ENCODE data around the gene JAK3.

DNA sequence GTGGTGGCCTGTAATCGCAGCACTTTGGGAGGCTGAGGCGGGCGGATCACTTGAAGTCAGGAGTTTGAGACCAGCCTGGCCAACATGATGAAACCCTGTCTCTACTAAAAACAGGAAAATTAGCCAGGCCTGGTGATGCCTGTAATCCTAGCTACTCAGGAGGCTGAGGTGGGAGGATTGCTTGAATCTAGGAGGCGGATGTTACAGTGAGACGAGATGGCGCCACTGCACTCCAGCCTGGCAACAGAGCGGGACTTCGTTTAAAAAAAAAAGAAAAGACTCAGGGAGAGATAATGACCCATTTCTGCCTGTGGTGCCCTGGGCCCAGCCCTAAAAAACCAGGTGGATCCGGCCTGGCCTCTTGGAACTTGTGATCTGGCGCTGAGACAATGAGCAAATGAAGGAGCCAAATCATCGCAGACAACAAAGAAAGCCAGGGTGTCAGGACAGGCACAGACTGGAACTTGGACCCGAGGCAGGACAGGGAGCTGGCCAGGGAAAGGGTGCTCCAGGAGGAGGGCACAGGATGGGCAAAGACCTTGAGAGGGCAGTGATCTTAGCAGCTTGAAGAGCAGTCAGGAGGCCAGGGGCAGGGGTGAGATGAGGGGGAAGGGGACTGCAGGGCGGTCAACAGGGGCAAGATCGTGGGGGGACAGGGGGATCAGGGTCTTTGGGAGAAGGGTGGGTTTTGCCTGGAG, 962 bp upstream of the JAK3 start:
- TF ChIP-seq CTCF (IDR thresholded peaks at IDR 0.05), result no peak
- TF ChIP-seq POLR2A (IDR thresholded peaks at IDR 0.05), result no peak
- no peak for TF ChIP-seq POLR2AphosphoS5 (IDR thresholded peaks at IDR 0.05)
- TF ChIP-seq EP300 (IDR thresholded peaks at IDR 0.05), result no peak
